ENCODE measurements around the gene SYNPO2. TPM values are rescaled to one million over a fixed set of nuclear protein-coding genes. Genes with fewer than 3 reads are reported as not detected.

The SYNPO2 gene
- total RNA-seq, 1 experiment from 2014 or later: 0.93 TPM

DNA sequence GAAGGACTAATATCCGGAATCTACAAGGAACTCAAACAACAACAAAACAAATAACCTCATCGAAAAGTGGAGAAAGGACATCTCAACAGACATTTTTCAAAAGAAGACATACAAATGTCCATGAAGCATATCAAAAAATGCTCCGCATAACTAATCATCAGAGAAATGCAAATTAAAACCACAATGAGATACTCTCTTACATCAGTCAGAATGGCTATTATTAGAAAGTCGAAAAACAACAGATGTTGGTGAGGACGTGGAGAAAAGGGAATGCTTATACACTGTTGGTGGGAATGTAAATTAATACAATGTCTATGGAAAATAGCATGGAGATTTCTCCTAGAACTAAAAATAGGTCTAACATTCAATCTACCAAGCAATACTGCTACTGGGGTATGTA is 195.9 kb downstream of the SYNPO2 start:
- peaks cover 3 to 13% of the 10 kb centered on the region in 2 experiments; a peak in 3 of 4 replicates for H3K4me1 ChIP-seq (ENCODE audit: control insufficient read depth in 1 of 2, insufficient read depth in 2 of 2, low read length in 2 of 2)
- no peaks in the 10 kb centered on the region for H3K9me3 ChIP-seq (ENCODE audit: control insufficient read depth in 1 of 2, insufficient read depth in 1 of 2, low read depth in 1 of 2, low read length in 2 of 2)
- RAD21 ChIA-PET (ENCODE audit: low non-redundant PET in 1 of 2, low total read pairs in 2 of 2, uncharacterized antibody in 2 of 2, unreplicated experiment in 2 of 2): no interaction called here
- no peak overlapping the region for H3K9ac ChIP-seq (ENCODE audit: low read length)
- H3K36me3 ChIP-seq (ENCODE audit: control insufficient read depth in 1 of 2, insufficient read depth in 2 of 2, low read length in 2 of 2): no peaks in the 10 kb centered on the region
- DNase-seq (ENCODE audit: low read depth, low spot score): no peak
- intact Hi-C loops (cut with micrococcal nuclease): no loop called here
- CTCF ChIA-PET: no interaction called here
- no peaks in the 10 kb centered on the region for H3K9me2 ChIP-seq (ENCODE audit: insufficient read depth)
- H3K4me3 ChIP-seq (replicated peaks in 1 of 2; ENCODE audit: low read depth in 1 of 2, low read length in 2 of 2): no peak overlapping the region
- H3K27me3 ChIP-seq (ENCODE audit: insufficient read depth, low read length): no peaks in the 10 kb centered on the region
- no peak overlapping the region for H3K27ac ChIP-seq (ENCODE audit: low read depth, low read length)
- no peak overlapping the region for H2AFZ ChIP-seq (ENCODE audit: low read depth, low read length, poor library complexity, severe bottlenecking)
- no peak overlapping the region for H3K4me2 ChIP-seq (ENCODE audit: low read length)
- no TSS peak for BruUV-seq (replicated peaks)
- H4K20me1 ChIP-seq (ENCODE audit: insufficient read depth): no peaks in the 10 kb centered on the region
- TF ChIP-seq JUND (IDR thresholded peaks at IDR 0.05) (no peak), RAD21 (IDR thresholded peaks at IDR 0.05; ENCODE audit: low read depth) (no peak), ELF1 (IDR thresholded peaks at IDR 0.05; ENCODE audit: borderline replicate concordance, low read depth) (no peak), POLR2A (IDR thresholded peaks at IDR 0.05; ENCODE audit: borderline replicate concordance, extremely low read depth, insufficient read depth, insufficient read length) (no peak), ZNF274 (IDR thresholded peaks at IDR 0.05; ENCODE audit: low read depth, low read length) (no peak), EZH2 (IDR thresholded peaks at IDR 0.05) (no peak), CEBPB (IDR thresholded peaks at IDR 0.05; ENCODE audit: low read depth) (no peak), CBX3 (IDR thresholded peaks at IDR 0.05; ENCODE audit: low read depth) (no peak), SRF (IDR thresholded peaks at IDR 0.05; ENCODE audit: low read depth) (no peak), TCF7L2 (IDR thresholded peaks at IDR 0.05; ENCODE audit: borderline replicate concordance, extremely low read depth, insufficient read depth, insufficient read length) (no peak)
- TF ChIP-seq, protein P1, sequence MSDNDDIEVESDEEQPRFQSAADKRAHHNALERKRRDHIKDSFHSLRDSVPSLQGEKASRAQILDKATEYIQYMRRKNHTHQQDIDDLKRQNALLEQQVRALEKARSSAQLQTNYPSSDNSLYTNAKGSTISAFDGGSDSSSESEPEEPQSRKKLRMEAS (IDR thresholded peaks at IDR 0.05): no peak
- TF ChIP-seq, protein P2, sequence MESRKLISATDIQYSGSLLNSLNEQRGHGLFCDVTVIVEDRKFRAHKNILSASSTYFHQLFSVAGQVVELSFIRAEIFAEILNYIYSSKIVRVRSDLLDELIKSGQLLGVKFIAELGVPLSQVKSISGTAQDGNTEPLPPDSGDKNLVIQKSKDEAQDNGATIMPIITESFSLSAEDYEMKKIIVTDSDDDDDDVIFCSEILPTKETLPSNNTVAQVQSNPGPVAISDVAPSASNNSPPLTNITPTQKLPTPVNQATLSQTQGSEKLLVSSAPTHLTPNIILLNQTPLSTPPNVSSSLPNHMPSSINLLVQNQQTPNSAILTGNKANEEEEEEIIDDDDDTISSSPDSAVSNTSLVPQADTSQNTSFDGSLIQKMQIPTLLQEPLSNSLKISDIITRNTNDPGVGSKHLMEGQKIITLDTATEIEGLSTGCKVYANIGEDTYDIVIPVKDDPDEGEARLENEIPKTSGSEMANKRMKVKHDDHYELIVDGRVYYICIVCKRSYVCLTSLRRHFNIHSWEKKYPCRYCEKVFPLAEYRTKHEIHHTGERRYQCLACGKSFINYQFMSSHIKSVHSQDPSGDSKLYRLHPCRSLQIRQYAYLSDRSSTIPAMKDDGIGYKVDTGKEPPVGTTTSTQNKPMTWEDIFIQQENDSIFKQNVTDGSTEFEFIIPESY (IDR thresholded peaks at IDR 0.05; ENCODE audit: extremely low read depth, insufficient replicate concordance, low read length): no peak
- H3K79me2 ChIP-seq (ENCODE audit: insufficient read depth, low read length): no peaks in the 10 kb centered on the region
- no peak for ATAC-seq
- POLR2A ChIA-PET: no interaction called here
